OCI-M2 (cell line): ENCODE data around the gene SLC2A5.
"Not testable (repeated sequence)": the region's sequence is repeated elsewhere in the genome, so short reads cannot be mapped to it uniquely, and the experiment has no call there.

Source experiments
- DNase-seq: peaks from one replicate; lab custom pipeline; 2025; ENCODE audit not compliant: unreplicated experiment; lab: John Stamatoyannopoulos, UW

The SLC2A5 gene

GRCh38 chr1:9038881-9039760 is 30.3 kb downstream of the SLC2A5 start:
- DNase-seq: no peak

- no peak for DNase-seq
Observed at GRCh38 chr1:9038338-9038650, 31.1 kb downstream of the SLC2A5 start.

- DNase-seq: no peak
Observed at GRCh38 chr1:9037476-9038337, 31.7 kb downstream of the SLC2A5 start.

- DNase-seq: no peak
Observed at GRCh38 chr1:9035226-9035625, 34.2 kb downstream of the SLC2A5 start.

- no peak for DNase-seq
Observed at GRCh38 chr1:9033363-9033762, 36.1 kb downstream of the SLC2A5 start.

- DNase-seq: no peak
Observed at GRCh38 chr1:9031484-9032259, 37.8 kb downstream of the SLC2A5 start.

- DNase-seq: not testable (repeated sequence)
Observed at GRCh38 chr1:9031077-9031476, 38.4 kb downstream of the SLC2A5 start.

GRCh38 chr1:9028921-9029705 is 40.3 kb downstream of the SLC2A5 start:
- DNase-seq: no peak

- no peak for DNase-seq
Observed at GRCh38 chr1:9027307-9027706, 42.1 kb downstream of the SLC2A5 start.

- no peak for DNase-seq
Observed at GRCh38 chr1:9025449-9025848, 44.0 kb downstream of the SLC2A5 start.

- DNase-seq: no peak
Observed at GRCh38 chr1:9024837-9025236, 44.6 kb downstream of the SLC2A5 start.

- no peak for DNase-seq
Observed at GRCh38 chr1:9022773-9023172, 46.7 kb downstream of the SLC2A5 start.

- not testable (repeated sequence) for DNase-seq
Observed at GRCh38 chr1:9022026-9022738, 47.3 kb downstream of the SLC2A5 start.

GRCh38 chr1:9020305-9020704 is 49.1 kb downstream of the SLC2A5 start:
- DNase-seq: no peak

- no peak for DNase-seq
Observed at GRCh38 chr1:9019896-9020295, 49.5 kb downstream of the SLC2A5 start.

- DNase-seq: no peak
Observed at GRCh38 chr1:9018333-9018732, 51.1 kb downstream of the SLC2A5 start.

- no peak for DNase-seq
Observed at GRCh38 chr1:9016455-9016854, 53.0 kb downstream of the SLC2A5 start.

- no peak for DNase-seq
Observed at GRCh38 chr1:9014475-9015375, 54.7 kb downstream of the SLC2A5 start.

GRCh38 chr1:9013819-9014218 is 55.6 kb downstream of the SLC2A5 start:
- DNase-seq: no peak
